SU-DHL-6 (cell line): Measurements from ENCODE around the gene DOC2B.

Source experiments
- CTCF ChIP-seq: fragments of 200-600 bp; sonication (generic); IDR thresholded peaks from one replicate; pipeline ENCODE4 v1.5.1; 2017; ENCODE audit warnings: antibody characterized with exemption, mild to moderate bottlenecking, low read length, moderate library complexity; ENCODE audit not compliant: insufficient read depth, poor library complexity, severe bottlenecking
- EZH2phosphoT487 ChIP-seq: fragments of 200-600 bp; sonication (generic), shearing (Covaris generic); conservative IDR thresholded peaks from 2 replicates; pipeline ENCODE4 v1.6.1; 2018; ENCODE audit warnings: mild to moderate bottlenecking, antibody characterized with exemption, low read length, moderate library complexity, mixed read lengths

- TF ChIP-seq CTCF (no peak), EZH2phosphoT487 (no peak)
Measured at GRCh38 chr17:194828-195602, 13.6 kb upstream of the DOC2B start.
